Measurements from ENCODE around the gene CIAO2A.

Gene CIAO2A

GRCh38 chr15:64046421-64047153 lies 47.1 kb downstream of the CIAO2A start, which contains the start of gene DAPK2:
Gene DAPK2, minus strand, starts transcription at chr15:64046485. Its CDS starts 6,224 bp downstream, at chr15:64040261.
- TF ChIP-seq CTCF (IDR thresholded peaks at IDR 0.05; ENCODE audit: low read length, missing control alignments): peak; percentile 36
- peak; percentile 49 for DNase-seq (ENCODE audit: low read depth)
- H3K4me3 ChIP-seq (replicated peaks; ENCODE audit: low read depth, low read length): peak within 1 kb of the TSS; percentile 50

- peak overlapping the region; percentile 34 for H3K4me3 ChIP-seq (replicated peaks; ENCODE audit: low read depth, low read length)
- TF ChIP-seq CTCF (IDR thresholded peaks at IDR 0.05; ENCODE audit: low read length, missing control alignments): no peak
Measured at GRCh38 chr15:64045774-64046420, 47.7 kb downstream of the CIAO2A start.

DNA sequence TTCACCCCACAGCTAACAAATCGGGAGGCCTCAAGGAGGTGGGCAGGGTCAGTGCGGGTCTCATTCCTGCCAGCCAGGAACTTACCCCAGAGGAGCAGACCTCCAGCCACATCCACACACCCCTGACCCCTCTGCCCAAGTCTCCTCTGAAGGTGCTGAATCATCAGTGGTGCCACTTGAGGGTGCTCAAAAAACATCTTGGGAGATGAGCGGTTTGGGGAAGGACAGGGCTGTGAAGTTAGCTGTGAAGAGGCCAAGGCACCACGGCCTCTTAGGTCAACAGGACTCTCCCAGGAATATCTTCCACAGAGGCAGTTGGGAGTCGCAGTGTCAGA lies 48.6 kb downstream of the CIAO2A start:
- no peak for DNase-seq (ENCODE audit: low read depth)
- no peak overlapping the region for H3K4me3 ChIP-seq (replicated peaks; ENCODE audit: low read depth, low read length)
- no peak for TF ChIP-seq CTCF (IDR thresholded peaks at IDR 0.05; ENCODE audit: low read length, missing control alignments)

More at GRCh38 chr15:64045774-64046420, 47.7 kb downstream of the CIAO2A start:
- DNase-seq (ENCODE audit: low read depth): no peak

DNA sequence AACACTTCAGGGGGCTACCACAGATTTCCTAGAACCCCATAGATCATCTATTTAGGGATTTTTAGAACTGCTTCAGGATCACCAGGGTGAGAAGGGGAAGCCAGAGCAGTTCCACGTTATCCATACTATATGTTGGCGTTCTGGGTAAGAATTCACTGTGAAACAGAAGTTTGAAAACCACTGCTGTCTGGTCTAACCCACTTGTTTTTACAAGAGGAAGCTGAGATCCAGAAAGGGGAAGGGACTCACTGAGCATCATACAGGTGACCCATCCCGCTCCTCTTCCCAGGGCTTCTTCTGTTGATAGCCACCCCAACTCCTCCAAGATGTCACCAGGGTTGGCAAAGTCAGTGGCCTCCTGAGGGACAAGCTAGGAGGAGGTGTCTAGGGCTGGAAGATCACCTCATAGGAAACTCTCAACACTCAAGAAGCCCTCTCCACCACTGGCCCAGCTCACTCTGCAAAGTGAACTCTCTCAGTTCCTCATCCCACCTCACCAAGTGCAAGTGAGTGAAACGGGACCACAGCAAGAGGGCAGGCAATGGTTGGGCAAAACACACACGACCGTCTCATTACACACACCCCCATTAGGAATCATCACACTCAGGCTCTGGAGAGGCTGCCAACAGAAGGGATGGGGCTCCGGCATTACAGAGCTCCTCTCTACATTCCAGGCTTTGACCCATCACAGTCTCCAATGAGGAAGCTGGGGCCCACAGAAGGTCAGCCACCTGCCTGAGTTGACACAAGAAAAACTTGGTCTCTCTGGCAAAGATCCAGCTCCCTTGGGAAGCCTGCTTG lies 49.1 kb downstream of the CIAO2A start:
- no peak for TF ChIP-seq CTCF (IDR thresholded peaks at IDR 0.05; ENCODE audit: low read length, missing control alignments)
- no peak for DNase-seq (ENCODE audit: low read depth)
- no peak overlapping the region for H3K4me3 ChIP-seq (replicated peaks; ENCODE audit: low read depth, low read length)

GRCh38 chr15:64038878-64039610 lies 54.6 kb downstream of the CIAO2A start:
- H3K4me3 ChIP-seq (replicated peaks; ENCODE audit: low read depth, low read length): no peak overlapping the region
- no peak for TF ChIP-seq CTCF (IDR thresholded peaks at IDR 0.05; ENCODE audit: low read length, missing control alignments)
- no peak for DNase-seq (ENCODE audit: low read depth)

- no peak overlapping the region for H3K4me3 ChIP-seq (replicated peaks; ENCODE audit: low read depth, low read length)
- TF ChIP-seq CTCF (IDR thresholded peaks at IDR 0.05; ENCODE audit: low read length, missing control alignments): no peak
- DNase-seq (ENCODE audit: low read depth): no peak
Measured at GRCh38 chr15:64037966-64038365, 55.7 kb downstream of the CIAO2A start.

All from fibroblast of pulmonary artery (primary cell).